OCI-M2 (cell line): ENCODE results near the gene LDHAL6B.

Experiments used
- DNase-seq: peaks from one replicate; lab custom pipeline; 2025; ENCODE audit not compliant: unreplicated experiment; lab: John Stamatoyannopoulos, UW

The LDHAL6B gene

DNA sequence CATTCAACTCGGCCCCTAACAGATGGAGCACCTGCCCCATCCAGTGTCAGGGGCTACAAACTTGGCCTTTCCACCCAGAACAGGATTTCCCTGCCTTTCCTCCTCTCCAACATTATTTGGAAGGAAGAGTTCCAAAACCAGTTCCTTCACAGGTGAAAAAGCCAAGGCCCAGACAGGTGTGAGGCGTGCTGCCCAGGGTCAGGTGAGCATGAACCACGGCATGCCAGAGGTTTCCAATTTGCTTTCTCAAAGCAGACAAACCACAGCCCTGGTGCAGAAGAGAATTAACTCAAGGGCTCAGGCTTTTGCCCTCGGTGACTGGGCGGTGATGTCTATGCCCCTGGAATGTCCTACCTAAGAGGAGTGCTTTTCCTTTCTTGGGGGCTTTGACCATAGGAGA lies 43.2 kb downstream of the LDHAL6B start:
- no peak for DNase-seq

GRCh38 chr15:59250249-59250648 lies 43.6 kb downstream of the LDHAL6B start:
- DNase-seq: no peak

GRCh38 chr15:59251001-59251845 lies 44.6 kb downstream of the LDHAL6B start:
- no peak for DNase-seq

- DNase-seq: no peak
These were observed 45.5 kb downstream of the LDHAL6B start for GRCh38 chr15:59252137-59252536.

- no peak for DNase-seq
These were observed 49.2 kb downstream of the LDHAL6B start for GRCh38 chr15:59255680-59256336.

DNA sequence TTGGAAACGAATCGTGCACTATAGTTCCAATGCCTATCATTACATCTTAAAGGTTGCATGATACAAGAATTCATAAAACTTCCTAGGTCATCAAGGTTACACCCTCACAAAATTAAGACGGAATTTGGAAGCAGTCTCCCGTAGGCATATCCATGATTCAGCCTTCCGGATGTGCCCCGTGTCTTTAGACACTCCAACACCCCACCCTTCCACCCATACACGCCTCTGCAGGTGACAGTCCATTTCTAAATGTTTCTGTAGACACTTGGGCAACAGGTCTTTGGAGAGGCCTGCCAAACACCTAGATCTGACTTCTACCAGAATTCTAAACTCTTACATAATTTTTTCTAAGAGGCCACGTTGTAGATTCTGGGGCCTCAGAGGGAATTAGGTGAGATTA lies 49.8 kb downstream of the LDHAL6B start:
- no peak for DNase-seq

- DNase-seq: no peak
These were observed 50.5 kb downstream of the LDHAL6B start for GRCh38 chr15:59257140-59257539.
